DOHH2 (cell line): ENCODE results near the gene ARID1B.

ENCODE experiments used
- H3F3A ChIP-seq: fragments of 200-600 bp; sonication (generic), shearing (Covaris generic); 2 replicates; pipeline ENCODE4 v1.6.0; 2016; ENCODE audit warnings: antibody characterized with exemption, mild to moderate bottlenecking; ENCODE audit not compliant: control insufficient read depth, insufficient read depth
- H3K27ac ChIP-seq: fragments of 200-600 bp; sonication (generic); 2 replicates; pipeline ENCODE4 v1.5.1; 2014; ENCODE audit warnings: low read depth, mild to moderate bottlenecking, low read length, moderate library complexity
- H3K27me3 ChIP-seq: fragments of 200-600 bp; sonication (generic); 2 replicates; pipeline ENCODE4 v1.6.1; 2014; ENCODE audit warnings: mild to moderate bottlenecking, low read length, mixed read lengths; ENCODE audit not compliant: control insufficient read depth
- H3K36me3 ChIP-seq: fragments of 200-600 bp; sonication (generic); 2 replicates; pipeline ENCODE4 v1.6.1; 2014; ENCODE audit warnings: mild to moderate bottlenecking, low read length, moderate library complexity, mixed read lengths; ENCODE audit not compliant: control insufficient read depth
- H3K4me1 ChIP-seq: fragments of 200-600 bp; sonication (generic); 2 replicates; pipeline ENCODE4 v1.6.1; 2014; ENCODE audit warnings: mild to moderate bottlenecking, low read length, mixed read lengths; ENCODE audit not compliant: control insufficient read depth
- H3K4me2 ChIP-seq: fragments of 200-600 bp; sonication (generic); 2 replicates; pipeline ENCODE4 v1.6.0; 2014; ENCODE audit warnings: mild to moderate bottlenecking, low read length, moderate library complexity
- H3K4me3 ChIP-seq: fragments of 200-600 bp; sonication (generic); 2 replicates; pipeline ENCODE4 v1.5.1; 2014; ENCODE audit warnings: mild to moderate bottlenecking, low read length, mixed read lengths
- H3K79me2 ChIP-seq: fragments of 200-600 bp; sonication (generic); 2 replicates; pipeline ENCODE4 v1.6.1; 2014; ENCODE audit warnings: mild to moderate bottlenecking, low read length, mixed read lengths; ENCODE audit not compliant: control insufficient read depth
- H3K9me2 ChIP-seq: fragments of 200-600 bp; sonication (generic); replicated peaks from 2 replicates; pipeline ENCODE4 v1.6.1; 2014; ENCODE audit warnings: mild to moderate bottlenecking, low read length, mixed read lengths; ENCODE audit not compliant: control insufficient read depth
- H3K9me3 ChIP-seq: fragments of 200-600 bp; sonication (generic); 2 replicates; pipeline ENCODE4 v1.6.1; 2014; ENCODE audit warnings: antibody characterized with exemption, low read length, mixed read lengths; ENCODE audit not compliant: control insufficient read depth, insufficient read depth
- H4K20me1 ChIP-seq: fragments of 200-600 bp; sonication (generic); 2 replicates; pipeline ENCODE4 v1.6.0; 2014; ENCODE audit warnings: low read depth, mild to moderate bottlenecking, antibody characterized with exemption, low read length, moderate library complexity; ENCODE audit not compliant: control insufficient read depth, insufficient read depth
- CTCF ChIP-seq: fragments of 200-600 bp; sonication (generic); IDR thresholded peaks from one replicate; pipeline ENCODE4 v1.5.1; 2014; ENCODE audit warnings: antibody characterized with exemption, mild to moderate bottlenecking, low read depth, low read length; ENCODE audit not compliant: poor library complexity, severe bottlenecking
- EZH2phosphoT487 ChIP-seq: fragments of 200-600 bp; sonication (generic); IDR thresholded peaks from 2 replicates; pipeline ENCODE4 v1.6.1; 2017; ENCODE audit warnings: borderline replicate concordance, mild to moderate bottlenecking, antibody characterized with exemption, low read length, moderate library complexity, mixed read lengths

Gene ARID1B

GRCh38 chr6:156928972-156929371 lies 151.8 kb downstream of the ARID1B start:
- Histone ChIP-seq H4K20me1 (peaks cover 9% of the 10 kb centered on the region; the same call in 1 of the 2 replicates), H3F3A (peaks cover 11% of the 10 kb centered on the region), H3K4me1 (peaks cover 20% of the 10 kb centered on the region), H3K4me3 (no peak overlapping the region), H3K27ac (no peak overlapping the region), H3K36me3 (peaks cover 4% of the 10 kb centered on the region; the same call in 1 of the 2 replicates), H3K79me2 (peaks cover 88% of the 10 kb centered on the region), H3K27me3 (no peaks in the 10 kb centered on the region), H3K9me3 (no peaks in the 10 kb centered on the region), H3K4me2 (no peak overlapping the region), H3K9me2 (no peaks in the 10 kb centered on the region)
- no peak for TF ChIP-seq EZH2phosphoT487
- no peak for TF ChIP-seq CTCF

DNA sequence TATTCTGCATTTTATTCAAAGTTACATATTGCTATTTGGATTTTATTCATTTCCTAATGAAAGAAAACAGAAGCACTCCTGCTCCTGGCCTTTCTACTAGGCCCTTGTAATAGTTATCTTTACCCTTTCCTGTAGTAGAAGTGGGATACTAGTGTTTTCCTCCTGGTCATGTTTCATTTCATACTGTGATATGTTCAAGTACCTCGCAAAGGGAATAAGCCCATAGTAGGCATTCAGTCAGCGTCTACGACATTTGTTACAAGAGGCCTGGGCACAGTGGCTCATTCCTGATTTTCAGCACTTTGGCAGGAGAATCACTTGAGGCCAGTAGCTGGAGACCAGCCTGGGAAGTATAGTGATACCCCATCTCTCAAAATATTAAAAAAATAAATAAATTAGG lies 154.1 kb downstream of the ARID1B start:
- peaks cover 90% of the 10 kb centered on the region for H3K79me2 ChIP-seq
- H4K20me1 ChIP-seq: peaks cover 10% of the 10 kb centered on the region; the same call in 1 of the 2 replicates
- peaks cover 11% of the 10 kb centered on the region for H3F3A ChIP-seq
- H3K27ac ChIP-seq: no peak overlapping the region
- peaks cover 30% of the 10 kb centered on the region for H3K4me1 ChIP-seq
- TF ChIP-seq EZH2phosphoT487 (no peak), CTCF (no peak)
- H3K27me3 ChIP-seq: no peaks in the 10 kb centered on the region
- H3K9me3 ChIP-seq: no peaks in the 10 kb centered on the region
- H3K9me2 ChIP-seq: no peaks in the 10 kb centered on the region
- H3K36me3 ChIP-seq: peaks cover 14% of the 10 kb centered on the region
- H3K4me3 ChIP-seq: no peak overlapping the region
- no peak overlapping the region for H3K4me2 ChIP-seq

DNA sequence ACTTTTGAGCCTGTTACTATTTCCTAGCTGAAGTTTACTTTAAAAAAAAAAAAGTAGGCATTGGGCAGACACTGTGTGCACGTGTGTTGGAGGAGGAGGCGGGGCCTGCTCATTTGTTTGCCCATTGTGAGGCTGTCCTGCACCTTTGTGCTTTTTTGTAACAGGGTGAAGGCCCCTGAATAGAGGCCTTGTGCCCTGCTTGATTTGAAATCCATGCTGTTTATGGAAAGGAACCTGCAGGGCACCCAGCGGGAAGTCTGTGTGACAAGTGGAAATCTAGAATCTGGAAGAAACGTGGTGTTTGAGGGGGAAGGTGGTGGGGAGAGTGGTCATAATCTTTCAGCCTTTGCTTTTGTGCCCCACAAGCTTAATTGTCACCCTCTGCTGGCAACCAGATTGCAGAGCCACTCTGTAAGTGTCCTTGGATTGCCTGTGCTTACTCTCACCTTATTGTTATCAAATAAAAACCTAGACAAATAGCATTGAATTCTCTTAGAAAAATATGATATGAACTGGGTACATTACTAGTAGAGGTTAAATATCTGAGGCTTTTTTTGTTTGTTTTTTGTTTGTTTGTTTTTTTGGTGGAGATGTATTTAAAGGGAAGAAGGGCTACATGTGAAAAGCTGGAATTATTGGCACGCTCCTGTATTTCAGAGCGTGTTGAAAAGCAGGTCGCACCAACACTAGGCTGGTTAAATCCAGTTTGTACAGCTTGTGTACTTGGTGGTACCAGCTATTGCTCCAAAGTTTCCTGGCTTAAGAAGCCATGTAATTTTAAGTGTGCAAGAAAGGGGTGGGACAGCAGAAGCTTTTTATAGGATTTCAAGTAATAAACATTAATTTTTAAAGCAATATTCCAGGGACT lies 156.3 kb downstream of the ARID1B start:
- H3K36me3 ChIP-seq: peaks cover 20% of the 10 kb centered on the region
- peaks cover 36% of the 10 kb centered on the region for H3K4me1 ChIP-seq
- no peak overlapping the region for H3K4me2 ChIP-seq
- H3F3A ChIP-seq: peaks cover 11% of the 10 kb centered on the region
- peak; percentile 33 for TF ChIP-seq CTCF
- no peak for TF ChIP-seq EZH2phosphoT487
- no peaks in the 10 kb centered on the region for H3K9me2 ChIP-seq
- no peaks in the 10 kb centered on the region for H3K9me3 ChIP-seq
- 0 out of 2 replicates have a peak overlapping the region, but pooled peaks have one; percentile 0 for H3K27ac ChIP-seq
- H3K79me2 ChIP-seq: peaks cover 91% of the 10 kb centered on the region
- no peaks in the 10 kb centered on the region for H3K27me3 ChIP-seq
- peaks cover 16% of the 10 kb centered on the region for H4K20me1 ChIP-seq
- H3K4me3 ChIP-seq: no peak overlapping the region
